WTC11 (cell line): ENCODE measurements around the gene ISG20L2. TPM values are rescaled to one million over a fixed set of nuclear protein-coding genes. Genes with fewer than 3 reads are reported as not detected.

Experiments used
- ARID4B ChIP-seq: sonication (generic); formaldehyde crosslinking; IDR thresholded peaks from 2 replicates; pipeline ENCODE4 v1.8.0; 2023; ENCODE audit warnings: missing genetic modification reagents, mild to moderate bottlenecking, borderline replicate concordance
- ATF3 ChIP-seq: sonication (generic); formaldehyde crosslinking; conservative IDR thresholded peaks from 2 replicates; pipeline ENCODE4 v1.8.1; 2022; ENCODE audit warnings: mild to moderate bottlenecking, missing genetic modification reagents
- CREB1 ChIP-seq: sonication (generic); formaldehyde crosslinking; IDR thresholded peaks from 2 replicates; pipeline ENCODE4 v1.8.0; 2023; ENCODE audit warnings: mild to moderate bottlenecking, missing genetic modification reagents
- CREM ChIP-seq: sonication (generic); formaldehyde crosslinking; IDR thresholded peaks from 2 replicates; pipeline ENCODE4 v1.8.1; 2022; ENCODE audit warnings: mild to moderate bottlenecking, missing genetic modification reagents, moderate library complexity
- CTCF ChIP-seq: fragments of 200-600 bp; IDR thresholded peaks from 2 replicates; pipeline ENCODE4 v1.8.0; 2022; ENCODE audit warnings: antibody characterized with exemption
- ELF4 ChIP-seq: sonication (generic); formaldehyde crosslinking; IDR thresholded peaks from 2 replicates; pipeline ENCODE4 v1.8.1; 2022; ENCODE audit warnings: low read depth, mild to moderate bottlenecking, moderate library complexity, missing genetic modification reagents
- HMGA2 ChIP-seq: fragments of 250-450 bp; sonication (Bioruptor Pico); IDR thresholded peaks from 2 replicates; pipeline ENCODE4 v1.4.0; 2021; ENCODE audit warnings: mild to moderate bottlenecking, moderate library complexity
- IRF2 ChIP-seq: sonication (generic); formaldehyde crosslinking; IDR thresholded peaks from 2 replicates; pipeline ENCODE4 v1.8.0; 2022; ENCODE audit warnings: low read depth, missing genetic modification reagents, borderline replicate concordance
- MXD4 ChIP-seq: fragments of 250-450 bp; sonication (Bioruptor Pico); IDR thresholded peaks from 2 replicates; pipeline ENCODE4 v1.8.0; 2021; ENCODE audit warnings: mild to moderate bottlenecking, moderate library complexity, borderline replicate concordance
- NFE2L1 ChIP-seq: sonication (generic); formaldehyde crosslinking; IDR thresholded peaks from 2 replicates; pipeline ENCODE4 v1.8.1; 2023; ENCODE audit warnings: missing genetic modification reagents
- ZNF416 ChIP-seq: fragments of 250-450 bp; sonication (Bioruptor Pico); IDR thresholded peaks from 2 replicates; pipeline ENCODE4 v1.9.0; 2021; ENCODE audit warnings: mild to moderate bottlenecking, inconsistent platforms
- ZNF532 ChIP-seq: fragments of 250-450 bp; sonication (Bioruptor Pico); IDR thresholded peaks from 2 replicates; pipeline ENCODE4 v1.9.0; 2021; ENCODE audit warnings: mild to moderate bottlenecking, borderline replicate concordance
- total RNA-seq: library from RNA; stranded (reverse); gene quantifications from 3 replicates; pipeline ENCODE4 v1.2.3, GENCODE V29; 2021
- TF ChIP-seq, protein P1 (sequence below): sonication (generic); formaldehyde crosslinking; IDR thresholded peaks from 2 replicates; pipeline ENCODE4 v1.8.1; 2023; ENCODE audit warnings: mild to moderate bottlenecking, missing genetic modification reagents, borderline replicate concordance
- TF ChIP-seq, protein P2 (sequence below): sonication (generic); formaldehyde crosslinking; IDR thresholded peaks from 2 replicates; pipeline ENCODE4 v1.8.1; 2023; ENCODE audit warnings: mild to moderate bottlenecking, missing genetic modification reagents, moderate library complexity

Gene ISG20L2
- total RNA-seq, 1 experiment from 2014 or later, result 43.8 TPM

- no peak for TF ChIP-seq ZNF532 (CRISPR knock-in tag)
- no peak for TF ChIP-seq ELF4
- TF ChIP-seq, protein P1, sequence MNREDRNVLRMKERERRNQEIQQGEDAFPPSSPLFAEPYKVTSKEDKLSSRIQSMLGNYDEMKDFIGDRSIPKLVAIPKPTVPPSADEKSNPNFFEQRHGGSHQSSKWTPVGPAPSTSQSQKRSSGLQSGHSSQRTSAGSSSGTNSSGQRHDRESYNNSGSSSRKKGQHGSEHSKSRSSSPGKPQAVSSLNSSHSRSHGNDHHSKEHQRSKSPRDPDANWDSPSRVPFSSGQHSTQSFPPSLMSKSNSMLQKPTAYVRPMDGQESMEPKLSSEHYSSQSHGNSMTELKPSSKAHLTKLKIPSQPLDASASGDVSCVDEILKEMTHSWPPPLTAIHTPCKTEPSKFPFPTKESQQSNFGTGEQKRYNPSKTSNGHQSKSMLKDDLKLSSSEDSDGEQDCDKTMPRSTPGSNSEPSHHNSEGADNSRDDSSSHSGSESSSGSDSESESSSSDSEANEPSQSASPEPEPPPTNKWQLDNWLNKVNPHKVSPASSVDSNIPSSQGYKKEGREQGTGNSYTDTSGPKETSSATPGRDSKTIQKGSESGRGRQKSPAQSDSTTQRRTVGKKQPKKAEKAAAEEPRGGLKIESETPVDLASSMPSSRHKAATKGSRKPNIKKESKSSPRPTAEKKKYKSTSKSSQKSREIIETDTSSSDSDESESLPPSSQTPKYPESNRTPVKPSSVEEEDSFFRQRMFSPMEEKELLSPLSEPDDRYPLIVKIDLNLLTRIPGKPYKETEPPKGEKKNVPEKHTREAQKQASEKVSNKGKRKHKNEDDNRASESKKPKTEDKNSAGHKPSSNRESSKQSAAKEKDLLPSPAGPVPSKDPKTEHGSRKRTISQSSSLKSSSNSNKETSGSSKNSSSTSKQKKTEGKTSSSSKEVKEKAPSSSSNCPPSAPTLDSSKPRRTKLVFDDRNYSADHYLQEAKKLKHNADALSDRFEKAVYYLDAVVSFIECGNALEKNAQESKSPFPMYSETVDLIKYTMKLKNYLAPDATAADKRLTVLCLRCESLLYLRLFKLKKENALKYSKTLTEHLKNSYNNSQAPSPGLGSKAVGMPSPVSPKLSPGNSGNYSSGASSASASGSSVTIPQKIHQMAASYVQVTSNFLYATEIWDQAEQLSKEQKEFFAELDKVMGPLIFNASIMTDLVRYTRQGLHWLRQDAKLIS (CRISPR knock-in tag), result no peak
- TF ChIP-seq ARID4B (CRISPR knock-in tag), result 0 out of 2 replicates have a peak, but pooled peaks have one; percentile 26
- no peak for TF ChIP-seq NFE2L1 (CRISPR knock-in tag)
- no peak for TF ChIP-seq IRF2 (CRISPR knock-in tag)
- TF ChIP-seq CREM (CRISPR knock-in tag), result 0 out of 2 replicates have a peak, but pooled peaks have one; percentile 47
- TF ChIP-seq CREB1 (CRISPR knock-in tag), result no peak
- TF ChIP-seq HMGA2 (CRISPR knock-in tag), result no peak
- no peak for TF ChIP-seq MXD4 (CRISPR knock-in tag)
- no peak for TF ChIP-seq CTCF
- TF ChIP-seq, protein P2, sequence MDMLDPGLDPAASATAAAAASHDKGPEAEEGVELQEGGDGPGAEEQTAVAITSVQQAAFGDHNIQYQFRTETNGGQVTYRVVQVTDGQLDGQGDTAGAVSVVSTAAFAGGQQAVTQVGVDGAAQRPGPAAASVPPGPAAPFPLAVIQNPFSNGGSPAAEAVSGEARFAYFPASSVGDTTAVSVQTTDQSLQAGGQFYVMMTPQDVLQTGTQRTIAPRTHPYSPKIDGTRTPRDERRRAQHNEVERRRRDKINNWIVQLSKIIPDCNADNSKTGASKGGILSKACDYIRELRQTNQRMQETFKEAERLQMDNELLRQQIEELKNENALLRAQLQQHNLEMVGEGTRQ (CRISPR knock-in tag), result 0 out of 2 replicates have a peak, but pooled peaks have one; percentile 30
- TF ChIP-seq ATF3, result no peak
- TF ChIP-seq ZNF416 (CRISPR knock-in tag), result peak; percentile 72; the same call in 1 of the 2 replicates
Measured at GRCh38 chr1:156746728-156747631, 18.4 kb upstream of the ISG20L2 start (continued).
